Pancreas (tissue), 10 donors: ENCODE measurements around the gene PAPOLA. TPM values are rescaled to one million over a fixed set of nuclear protein-coding genes. Genes with fewer than 3 reads are reported as not detected.

ENCODE experiments used
- ATAC-seq, 4 donors: fragments of 200-7000 bp; cut with Tn5 transposase; one replicate each; pipeline versions ENCODE4 v1.8.0 to v1.9.1; 2020; ENCODE audit warnings: mild to moderate bottlenecking in 4 of 4, moderate library complexity in 4 of 4
- DNase-seq, 6 donors: peaks; one replicate each; pipeline ENCODE4 v3.0.0-alpha.2; 2020
- FAIRE-seq: peaks from 2 replicates; lab custom pipeline; 2012; peaks lifted over from hg19 to GRCh38; lab: Jason Lieb, UNC
- H3K27ac ChIP-seq, 4 donors: fragments of 200-600 bp; sonication (generic); 1 replicate in 3 of 4; 2 replicates in 1 of 4; pipeline versions ENCODE4 v1.5.0 to v1.8.0; 2020
- H3K27me3 ChIP-seq, 4 donors: fragments of 200-600 bp; one replicate each; pipeline ENCODE4 v1.8.0; 2021
- H3K36me3 ChIP-seq, 3 donors: fragments of 200-600 bp; sonication (generic) in 1 of 3; one replicate each; pipeline versions ENCODE4 v1.5.0 to v1.8.0; 2020 to 2021
- H3K4me1 ChIP-seq, 3 donors: fragments of 200-600 bp; one replicate each; pipeline ENCODE4 v1.8.0; 2021
- H3K4me3 ChIP-seq, 4 donors: fragments of 200-600 bp; sonication (generic) in 2 of 4; one replicate each; pipeline versions ENCODE4 v1.5.0 to v1.8.0; 2020 to 2021
- H3K9me3 ChIP-seq, 4 donors: fragments of 200-600 bp; one replicate each; pipeline ENCODE4 v1.8.0; 2021
- CTCF ChIP-seq, 4 donors: fragments of 200-600 bp; sonication (generic) in 3 of 4; IDR thresholded peaks; one replicate each; pipeline versions ENCODE4 v1.5.0 to v1.8.0; 2021; ENCODE audit warnings: antibody characterized with exemption in 4 of 4
- WGBS, 2 donors: extraction: QIAGEN DNeasy Blood & Tissue Kit; methylation state at CpG; one replicate each; pipeline ENCODE4 v1.1.7; 2013; 5-methylcytosine and 5-hydroxymethylcytosine counted together
- intact Hi-C, 3 donors: fragments of 100-400 bp; cut with DNase I; formaldehyde crosslinking; loops; one replicate each; pipeline versions ENCODE4 v1.11.1 to v1.14.2; 2022
- polyA plus RNA-seq, 2 donors: library from polyadenylated mRNA; stranded (reverse); fragments of 200-250 nt; gene quantifications; one replicate each; pipeline ENCODE4 v1.2.3, GENCODE V29; 2013
- total RNA-seq, 6 donors: library from RNA; stranded (reverse); fragmentation: NEBNext Ultra II Directional in 4 of 6; extraction: Animal tissue kit (Norgen Biotek cat#: 25700) in 4 of 6; gene quantifications; one replicate each; pipeline versions ENCODE4 v1.2.1 to v1.2.4, GENCODE V29; 2021 to 2023
- donor health status: healthy with polysubstance abuse.
- donor health status: DM: no; HTN: no; CAD: no; lungs with moderate emphysema.
- donor health status: DM: no; HTN: no; CAD: no.
- donor health status: control.
- donor health status: control.
- donor health status: Bipolar disorder and iron deficiency.
- donor health status: DM: yes; HTN: yes; CAD: no.
- donor health status: DM: no; HTN: no; CAD: no.
- donor health status: DM: no; HTN: no; CAD: no.
- donor health status: DM: yes; HTN: yes; CAD: no.

The PAPOLA gene
- total and polyA plus RNA-seq, 8 donors, result 47.6 to 130 (median 78.6) TPM

GRCh38 chr14:96478119-96478518 is 24.1 kb upstream of the PAPOLA start:
- Histone ChIP-seq H3K4me1 (no peaks in the 10 kb centered on the region), H3K36me3 (no peaks in the 10 kb centered on the region), H3K27me3 (no peaks in the 10 kb centered on the region), H3K9me3 (no peaks in the 10 kb centered on the region), H3K27ac (no peak overlapping the region), H3K4me3 (no peak overlapping the region)
- intact Hi-C loops, result no loop called here
- TF ChIP-seq CTCF (IDR thresholded peaks at IDR 0.05), result no peak
- no peak for DNase-seq
- FAIRE-seq, result no peak
- ATAC-seq, result no peak
- 84 to 88% methylated on average over 6 of the region's 6 CpGs for WGBS, 2 donors

- H3K27me3 ChIP-seq, result no peaks in the 10 kb centered on the region
- FAIRE-seq (no peak), DNase-seq (no peak), ATAC-seq (no peak)
- 74% methylated on average over 10 of the region's 10 CpGs for WGBS, 2 donors
- no peak overlapping the region for H3K4me3 ChIP-seq
- H3K27ac ChIP-seq, result no peak overlapping the region
- H3K36me3 ChIP-seq, result no peaks in the 10 kb centered on the region
- intact Hi-C loops, result no loop called here
- H3K4me1 ChIP-seq, result no peaks in the 10 kb centered on the region
- H3K9me3 ChIP-seq, result no peaks in the 10 kb centered on the region
- TF ChIP-seq CTCF (IDR thresholded peaks at IDR 0.05), result no peak
Observed at GRCh38 chr14:96479435-96480146, 22.6 kb upstream of the PAPOLA start.

GRCh38 chr14:96481731-96482314 is 20.4 kb upstream of the PAPOLA start:
- TF ChIP-seq CTCF (IDR thresholded peaks at IDR 0.05), result no peak
- no peak overlapping the region for H3K4me3 ChIP-seq
- no peak for ATAC-seq
- H3K4me1 ChIP-seq, result no peaks in the 10 kb centered on the region
- no peaks in the 10 kb centered on the region for H3K9me3 ChIP-seq
- FAIRE-seq, result no peak
- no peak overlapping the region for H3K27ac ChIP-seq
- intact Hi-C loops, result no loop called here
- no peak for DNase-seq
- H3K27me3 ChIP-seq, result no peaks in the 10 kb centered on the region
- no peaks in the 10 kb centered on the region for H3K36me3 ChIP-seq
- WGBS, 2 donors, result 64 to 71% methylated on average over 4 of the region's 4 CpGs

- ATAC-seq (no peak), DNase-seq (no peak), FAIRE-seq (no peak)
- H3K4me1 ChIP-seq, result no peaks in the 10 kb centered on the region
- WGBS, 2 donors, result 89 to 92% methylated on average over 10 of the region's 10 CpGs
- no peak overlapping the region for H3K27ac ChIP-seq
- no peak overlapping the region for H3K4me3 ChIP-seq
- intact Hi-C loops, result no loop called here
- H3K27me3 ChIP-seq, result no peaks in the 10 kb centered on the region
- H3K36me3 ChIP-seq, result no peaks in the 10 kb centered on the region
- TF ChIP-seq CTCF (IDR thresholded peaks at IDR 0.05), result no peak
- no peaks in the 10 kb centered on the region for H3K9me3 ChIP-seq
Observed at GRCh38 chr14:96482986-96483385, 19.2 kb upstream of the PAPOLA start.

- H3K4me3 ChIP-seq, result no peak overlapping the region
- intact Hi-C loops, result no loop called here
- H3K36me3 ChIP-seq, result no peaks in the 10 kb centered on the region
- no peaks in the 10 kb centered on the region for H3K27me3 ChIP-seq
- H3K4me1 ChIP-seq, result no peaks in the 10 kb centered on the region
- H3K9me3 ChIP-seq, result no peaks in the 10 kb centered on the region
- DNase-seq (no peak), FAIRE-seq (no peak), ATAC-seq (no peak)
- no peak for TF ChIP-seq CTCF (IDR thresholded peaks at IDR 0.05)
- H3K27ac ChIP-seq, result no peak overlapping the region
Observed at GRCh38 chr14:96484399-96484798, 17.8 kb upstream of the PAPOLA start.
